Endodermal cell (in vitro differentiated cells): ENCODE results near the gene SIRT2. TPM values are rescaled to one million over a fixed set of nuclear protein-coding genes. Genes with fewer than 3 reads are reported as not detected.
A peak's percentile ranks its signal among the peaks of the same experiment; 100 is the strongest.

Experiments
- DNase-seq: peaks from one replicate; pipeline ENCODE4 v3.0.0-alpha.2; 2017
- H3K27ac ChIP-seq: 2 replicates; pipeline ENCODE4 v1.5.1; 2013; ENCODE audit warnings: mild to moderate bottlenecking, low read depth, low read length, moderate library complexity
- H3K27me3 ChIP-seq: 2 replicates; pipeline ENCODE4 v1.6.1; 2013; ENCODE audit warnings: mild to moderate bottlenecking, low read length, moderate library complexity; ENCODE audit not compliant: insufficient read depth, control insufficient read depth, poor library complexity, severe bottlenecking
- H3K36me3 ChIP-seq: 2 replicates; pipeline ENCODE4 v1.7.0; 2013; ENCODE audit warnings: mild to moderate bottlenecking, low read length, moderate library complexity; ENCODE audit not compliant: control insufficient read depth, insufficient read depth
- H3K4me1 ChIP-seq: one replicate; pipeline ENCODE4 v1.7.0; 2013; ENCODE audit warnings: low read length; ENCODE audit not compliant: control insufficient read depth, insufficient read depth
- H3K4me3 ChIP-seq: 2 replicates; pipeline ENCODE4 v1.5.1; 2013; ENCODE audit warnings: mild to moderate bottlenecking, low read length, moderate library complexity
- H3K9ac ChIP-seq: 2 replicates; pipeline ENCODE4 v1.6.1; 2013; ENCODE audit warnings: mild to moderate bottlenecking, low read length, moderate library complexity; ENCODE audit not compliant: poor library complexity, severe bottlenecking; ENCODE audit errors: extremely low read depth
- H3K9me3 ChIP-seq: 2 replicates; pipeline ENCODE4 v1.6.1; 2013; ENCODE audit warnings: mild to moderate bottlenecking, low read length, moderate library complexity; ENCODE audit not compliant: control insufficient read depth
- H3K27ac Mint-ChIP-seq: 2 replicates; pipeline ENCODE4 v1.8.0; 2020; ENCODE audit warnings: mixed read lengths
- H3K27me3 Mint-ChIP-seq: 2 replicates; pipeline ENCODE4 v1.8.0; 2021; ENCODE audit warnings: mild to moderate bottlenecking, mixed read lengths; ENCODE audit not compliant: insufficient read depth
- H3K36me3 Mint-ChIP-seq: 2 replicates; pipeline ENCODE4 v1.8.0; 2020; ENCODE audit warnings: low read depth, mixed read lengths
- H3K4me1 Mint-ChIP-seq: 2 replicates; pipeline ENCODE4 v1.8.0; 2020; ENCODE audit warnings: mixed read lengths
- H3K4me3 Mint-ChIP-seq: 2 replicates; pipeline ENCODE4 v1.8.0; 2020; ENCODE audit warnings: mild to moderate bottlenecking, moderate library complexity, mixed read lengths
- H3K9me3 Mint-ChIP-seq: 2 replicates; pipeline ENCODE4 v1.8.0; 2020; ENCODE audit warnings: mild to moderate bottlenecking, mixed read lengths
- CTCF ChIP-seq: fragments of 200-600 bp; sonication (generic); conservative IDR thresholded peaks from 2 replicates; pipeline ENCODE4 v1.5.0; 2021; ENCODE audit warnings: antibody characterized with exemption, mild to moderate bottlenecking
- WGBS, 2 experiments: methylation state at CpG; one replicate each; pipeline versions ENCODE4 v1.1.5 to v1.1.7; 2013; ENCODE audit warnings: missing lambda C conversion rate in 2 of 2, mixed read lengths in 1 of 2; ENCODE audit not compliant: insufficient coverage in 1 of 2, insufficient read length in 1 of 2; 5-methylcytosine and 5-hydroxymethylcytosine counted together
- total RNA-seq, 2 donors: library from RNA; stranded (reverse); fragmentation: NEBNext Ultra II Directional in 1 of 2; extraction: Animal tissue kit (Norgen Biotek cat#: 25700) in 1 of 2; gene quantifications; 2 replicates in 1 of 2; 3 replicates in 1 of 2; pipeline ENCODE4 v1.2.1, GENCODE V29; 2021

SIRT2 gene
- total RNA-seq, 2 donors from 2014 or later: 10.4 to 13.7 TPM

- Mint-ChIP-seq H3K27me3 (peaks cover 12% of the 10 kb centered on the region), H3K4me3 (no peak overlapping the region), H3K27ac (no peak overlapping the region), H3K9me3 (peaks cover under 1% of the 10 kb centered on the region), H3K36me3 (peaks cover 13% of the 10 kb centered on the region), H3K4me1 (no peaks in the 10 kb centered on the region)
- WGBS, 2 experiments: 85 to 90% methylated on average over 12 of the region's 12 CpGs
- no peak for TF ChIP-seq CTCF
- Histone ChIP-seq H3K27me3 (no peaks in the 10 kb centered on the region), H3K4me1 (no peaks in the 10 kb centered on the region), H3K4me3 (no peak overlapping the region), H3K36me3 (peaks cover 5% of the 10 kb centered on the region), H3K9me3 (no peaks in the 10 kb centered on the region), H3K9ac (no peak overlapping the region), H3K27ac (peak overlapping the region; percentile 70)
- no peak for DNase-seq
These were observed 13.4 kb upstream of the SIRT2 start for GRCh38 chr19:38912600-38913514.

GRCh38 chr19:38911388-38912001 lies 12.1 kb upstream of the SIRT2 start:
- H3K4me1 Mint-ChIP-seq: no peaks in the 10 kb centered on the region
- H3K4me3 Mint-ChIP-seq: no peak overlapping the region
- Histone ChIP-seq H3K27ac (peak overlapping the region; percentile 38), H3K36me3 (peaks cover 6% of the 10 kb centered on the region), H3K9me3 (no peaks in the 10 kb centered on the region), H3K4me3 (no peak overlapping the region), H3K4me1 (no peaks in the 10 kb centered on the region), H3K9ac (no peak overlapping the region), H3K27me3 (no peaks in the 10 kb centered on the region)
- H3K27ac Mint-ChIP-seq: no peak overlapping the region
- peaks cover 2% of the 10 kb centered on the region for H3K9me3 Mint-ChIP-seq
- peaks cover 25% of the 10 kb centered on the region for H3K36me3 Mint-ChIP-seq
- DNase-seq: no peak
- WGBS, 2 experiments: 82 to 96% methylated on average over 8 to 15 of the region's 16 CpGs
- H3K27me3 Mint-ChIP-seq: peaks cover 12% of the 10 kb centered on the region
- TF ChIP-seq CTCF: no peak

GRCh38 chr19:38910488-38910887 lies 11.1 kb upstream of the SIRT2 start:
- Histone ChIP-seq H3K4me1 (no peaks in the 10 kb centered on the region), H3K27ac (no peak overlapping the region), H3K9ac (no peak overlapping the region), H3K36me3 (peaks cover 6% of the 10 kb centered on the region), H3K9me3 (no peaks in the 10 kb centered on the region), H3K4me3 (no peak overlapping the region), H3K27me3 (no peaks in the 10 kb centered on the region)
- H3K36me3 Mint-ChIP-seq: peaks cover 25% of the 10 kb centered on the region
- no peak for DNase-seq
- H3K4me3 Mint-ChIP-seq: no peak overlapping the region
- H3K27ac Mint-ChIP-seq: no peak overlapping the region
- 82 to 95% methylated on average over 10 to 11 of the region's 12 CpGs for WGBS, 2 experiments
- H3K9me3 Mint-ChIP-seq: peaks cover 2% of the 10 kb centered on the region
- H3K4me1 Mint-ChIP-seq: no peaks in the 10 kb centered on the region
- peaks cover 12% of the 10 kb centered on the region for H3K27me3 Mint-ChIP-seq
- no peak for TF ChIP-seq CTCF
